ENCODE results near the gene GALNT11.

DNA sequence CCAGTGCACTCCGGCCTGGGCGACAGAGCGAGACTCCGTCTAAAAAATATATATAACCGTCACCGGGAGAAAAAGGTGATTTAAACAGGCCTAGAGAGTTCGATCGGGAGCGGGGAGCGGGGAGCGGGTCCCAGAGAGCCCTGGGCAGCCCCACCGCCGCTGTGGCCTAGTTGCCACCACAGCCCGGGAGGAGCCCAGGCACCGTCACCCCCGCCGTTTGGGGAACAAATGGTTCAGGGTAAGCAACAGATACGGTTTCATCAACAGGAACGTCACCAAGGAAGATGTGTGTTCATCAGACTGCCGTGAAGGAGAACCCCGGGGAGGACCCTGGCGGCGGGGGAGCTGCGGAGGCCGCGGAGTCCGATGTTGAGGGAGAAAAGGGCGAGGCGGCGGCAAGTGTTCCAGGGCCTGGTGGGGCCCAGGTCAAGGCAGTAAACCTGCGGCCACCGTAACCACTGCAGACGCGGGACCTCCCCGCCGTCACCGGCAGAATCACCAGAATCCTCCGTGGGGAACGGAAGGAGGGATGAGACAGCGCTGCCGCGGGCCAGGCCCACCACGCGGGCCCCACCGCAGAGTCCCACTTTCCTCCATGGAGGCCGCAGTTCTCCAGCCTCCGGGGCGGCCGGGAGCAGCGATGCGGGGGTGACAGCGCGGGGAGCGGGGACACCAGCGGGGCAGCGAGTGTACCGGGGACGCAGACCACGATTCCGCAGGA, 103.4 kb downstream of the GALNT11 start:
- TF ChIP-seq, protein P1, sequence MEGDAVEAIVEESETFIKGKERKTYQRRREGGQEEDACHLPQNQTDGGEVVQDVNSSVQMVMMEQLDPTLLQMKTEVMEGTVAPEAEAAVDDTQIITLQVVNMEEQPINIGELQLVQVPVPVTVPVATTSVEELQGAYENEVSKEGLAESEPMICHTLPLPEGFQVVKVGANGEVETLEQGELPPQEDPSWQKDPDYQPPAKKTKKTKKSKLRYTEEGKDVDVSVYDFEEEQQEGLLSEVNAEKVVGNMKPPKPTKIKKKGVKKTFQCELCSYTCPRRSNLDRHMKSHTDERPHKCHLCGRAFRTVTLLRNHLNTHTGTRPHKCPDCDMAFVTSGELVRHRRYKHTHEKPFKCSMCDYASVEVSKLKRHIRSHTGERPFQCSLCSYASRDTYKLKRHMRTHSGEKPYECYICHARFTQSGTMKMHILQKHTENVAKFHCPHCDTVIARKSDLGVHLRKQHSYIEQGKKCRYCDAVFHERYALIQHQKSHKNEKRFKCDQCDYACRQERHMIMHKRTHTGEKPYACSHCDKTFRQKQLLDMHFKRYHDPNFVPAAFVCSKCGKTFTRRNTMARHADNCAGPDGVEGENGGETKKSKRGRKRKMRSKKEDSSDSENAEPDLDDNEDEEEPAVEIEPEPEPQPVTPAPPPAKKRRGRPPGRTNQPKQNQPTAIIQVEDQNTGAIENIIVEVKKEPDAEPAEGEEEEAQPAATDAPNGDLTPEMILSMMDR (IDR thresholded peaks at IDR 0.05), result no peak
- TF ChIP-seq POLR2A (IDR thresholded peaks at IDR 0.05), result no peak
